ENCODE results near the gene MSRB2. TPM values are rescaled to one million over a fixed set of nuclear protein-coding genes. Genes with fewer than 3 reads are reported as not detected.
"Not testable (repeated sequence)": the region's sequence is repeated elsewhere in the genome, so short reads cannot be mapped to it uniquely, and the experiment has no call there.

The MSRB2 gene
- total RNA-seq, 4 donors from 2014 or later = 9.1 to 17.6 (median 13.8) TPM

- TF ChIP-seq, protein P1, sequence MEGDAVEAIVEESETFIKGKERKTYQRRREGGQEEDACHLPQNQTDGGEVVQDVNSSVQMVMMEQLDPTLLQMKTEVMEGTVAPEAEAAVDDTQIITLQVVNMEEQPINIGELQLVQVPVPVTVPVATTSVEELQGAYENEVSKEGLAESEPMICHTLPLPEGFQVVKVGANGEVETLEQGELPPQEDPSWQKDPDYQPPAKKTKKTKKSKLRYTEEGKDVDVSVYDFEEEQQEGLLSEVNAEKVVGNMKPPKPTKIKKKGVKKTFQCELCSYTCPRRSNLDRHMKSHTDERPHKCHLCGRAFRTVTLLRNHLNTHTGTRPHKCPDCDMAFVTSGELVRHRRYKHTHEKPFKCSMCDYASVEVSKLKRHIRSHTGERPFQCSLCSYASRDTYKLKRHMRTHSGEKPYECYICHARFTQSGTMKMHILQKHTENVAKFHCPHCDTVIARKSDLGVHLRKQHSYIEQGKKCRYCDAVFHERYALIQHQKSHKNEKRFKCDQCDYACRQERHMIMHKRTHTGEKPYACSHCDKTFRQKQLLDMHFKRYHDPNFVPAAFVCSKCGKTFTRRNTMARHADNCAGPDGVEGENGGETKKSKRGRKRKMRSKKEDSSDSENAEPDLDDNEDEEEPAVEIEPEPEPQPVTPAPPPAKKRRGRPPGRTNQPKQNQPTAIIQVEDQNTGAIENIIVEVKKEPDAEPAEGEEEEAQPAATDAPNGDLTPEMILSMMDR (IDR thresholded peaks at IDR 0.05) = no peak
- TF ChIP-seq POLR2A (IDR thresholded peaks at IDR 0.05) = no peak
- Histone ChIP-seq H3K27me3 (no peaks in the 10 kb centered on the region), H3K27ac (no peak overlapping the region)
Measured at GRCh38 chr10:23067337-23067736, 28.0 kb upstream of the MSRB2 start.

DNA sequence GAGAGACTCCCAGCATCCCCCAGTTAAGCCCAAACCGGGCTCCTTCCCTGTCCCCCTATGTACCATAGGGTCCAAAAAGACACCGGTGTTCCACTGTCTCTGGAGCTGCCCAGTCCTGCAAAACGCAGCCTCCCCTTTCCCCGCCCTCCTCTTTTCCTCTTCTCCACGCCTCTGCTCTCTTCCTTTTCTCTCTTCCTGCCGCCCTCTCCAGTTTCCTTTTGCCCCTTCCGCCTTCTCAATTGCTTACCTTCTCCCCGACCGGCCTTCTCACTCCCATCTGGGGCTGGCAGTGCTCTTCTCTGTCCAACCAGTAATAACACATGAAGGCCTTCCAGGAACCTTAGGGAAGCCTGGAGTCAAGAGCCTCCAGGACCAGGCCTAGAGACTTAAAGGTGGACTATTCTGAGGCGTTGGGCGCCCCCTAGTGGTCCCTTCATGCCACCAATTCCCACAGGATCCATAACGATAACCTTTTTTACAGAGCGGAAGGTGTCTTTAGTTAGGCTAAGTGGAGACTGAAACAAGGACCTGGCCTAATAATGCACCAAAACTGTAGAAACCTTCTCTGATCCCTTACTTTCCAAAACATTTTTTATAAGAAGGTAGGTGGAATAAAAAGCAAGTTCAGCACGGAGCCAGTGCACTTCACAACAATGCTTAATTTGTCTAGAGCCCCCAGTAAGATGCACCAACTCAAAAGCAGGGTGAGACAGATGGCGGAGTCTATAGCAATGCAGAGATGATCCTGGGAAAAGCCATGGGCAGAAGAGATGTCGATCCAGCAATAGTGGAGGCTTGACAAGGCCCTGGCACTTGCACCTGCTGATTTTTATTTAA, 27.2 kb upstream of the MSRB2 start:
- H3K27ac ChIP-seq = no peak overlapping the region
- peaks cover 0 to 14% (median 0%) of the 10 kb centered on the region in 4 donors for H3K4me1 ChIP-seq
- TF ChIP-seq, protein P1 (IDR thresholded peaks at IDR 0.05) = peak; percentile 46 to 81 (median 64)
- TF ChIP-seq POLR2A (IDR thresholded peaks at IDR 0.05) = no peak
- DNase-seq = peak; percentile 65 to 92 (median 79)
- H3K27me3 ChIP-seq = no peaks in the 10 kb centered on the region
- no peaks in the 10 kb centered on the region for H3K9me3 ChIP-seq
- H3K36me3 ChIP-seq = no peaks in the 10 kb centered on the region
- no peak overlapping the region for H3K4me3 ChIP-seq

More at GRCh38 chr10:23067337-23067736, 28.0 kb upstream of the MSRB2 start:
- Histone ChIP-seq H3K4me3 (no peak overlapping the region), H3K4me1 (peaks cover 0 to 14% (median 0%) of the 10 kb centered on the region in 4 donors), H3K9me3 (no peaks in the 10 kb centered on the region), H3K36me3 (no peaks in the 10 kb centered on the region)
- no peak for DNase-seq

- TF ChIP-seq, protein P1 (IDR thresholded peaks at IDR 0.05) = no peak
- no peak for TF ChIP-seq POLR2A (IDR thresholded peaks at IDR 0.05)
- H3K36me3 ChIP-seq = no peaks in the 10 kb centered on the region
- H3K9me3 ChIP-seq = no peaks in the 10 kb centered on the region
- DNase-seq = no peak
- no peak overlapping the region for H3K4me3 ChIP-seq
- H3K4me1 ChIP-seq = peaks cover 0 to 14% (median 0%) of the 10 kb centered on the region in 4 donors
- no peak overlapping the region for H3K27ac ChIP-seq
- no peaks in the 10 kb centered on the region for H3K27me3 ChIP-seq
Measured at GRCh38 chr10:23069019-23069815, 26.2 kb upstream of the MSRB2 start.

- not testable (repeated sequence) for DNase-seq, H3K4me3 ChIP-seq, H3K36me3 ChIP-seq, H3K27ac ChIP-seq, H3K27me3 ChIP-seq, H3K9me3 ChIP-seq, H3K4me1 ChIP-seq
Measured at GRCh38 chr10:23070092-23070912, 25.1 kb upstream of the MSRB2 start.

GRCh38 chr10:23070913-23071218, 24.5 kb upstream of the MSRB2 start:
- DNase-seq = no peak
- TF ChIP-seq, protein P1 (IDR thresholded peaks at IDR 0.05) = no peak
- TF ChIP-seq POLR2A (IDR thresholded peaks at IDR 0.05) = no peak
- H3K4me3 ChIP-seq = no peak overlapping the region
- no peaks in the 10 kb centered on the region for H3K9me3 ChIP-seq
- H3K36me3 ChIP-seq = no peaks in the 10 kb centered on the region
- H3K4me1 ChIP-seq = peaks cover 0 to 3% (median 0%) of the 10 kb centered on the region in 4 donors
- H3K27ac ChIP-seq = no peak overlapping the region
- no peaks in the 10 kb centered on the region for H3K27me3 ChIP-seq

GRCh38 chr10:23072593-23072992, 22.8 kb upstream of the MSRB2 start:
- DNase-seq, H3K4me1 ChIP-seq, H3K4me3 ChIP-seq, H3K9me3 ChIP-seq, H3K27ac ChIP-seq, H3K27me3 ChIP-seq, H3K36me3 ChIP-seq: not testable (repeated sequence)

Data from Peyer's patch (tissue), 4 donors.